ENCODE results near the gene BMX. TPM values are rescaled to one million over a fixed set of nuclear protein-coding genes. Genes with fewer than 3 reads are reported as not detected.

The BMX gene
- polyA plus RNA-seq, 1 donor from 2014 or later, result not detected

- no peak overlapping the region for H3K4me3 ChIP-seq (ENCODE audit: low read length)
- no peak overlapping the region for H3K4me2 ChIP-seq (ENCODE audit: low read length)
- no peaks in the 10 kb centered on the region for H3K79me2 ChIP-seq (replicated peaks; ENCODE audit: insufficient read depth, low read length)
- H3K9ac ChIP-seq (ENCODE audit: low read length), result no peak overlapping the region
- H3K27me3 ChIP-seq (ENCODE audit: insufficient read depth, low read depth, low read length), result no peaks in the 10 kb centered on the region
- H3K9me3 ChIP-seq (ENCODE audit: low read length), result no peaks in the 10 kb centered on the region
- H3F3A ChIP-seq (ENCODE audit: insufficient read depth, low read length, poor library complexity, severe bottlenecking), result no peaks in the 10 kb centered on the region
- no peaks in the 10 kb centered on the region for H4K20me1 ChIP-seq (ENCODE audit: insufficient read depth)
- no peaks in the 10 kb centered on the region for H3K9me2 ChIP-seq (ENCODE audit: insufficient read depth, low read length)
- H2AFZ ChIP-seq (ENCODE audit: low read depth, low read length), result no peak overlapping the region
- no peak overlapping the region for H3K27ac ChIP-seq (ENCODE audit: low read length)
- no peaks in the 10 kb centered on the region for H3K36me3 ChIP-seq (ENCODE audit: insufficient read depth, low read length)
- no peak for TF ChIP-seq EP300 (conservative IDR thresholded peaks at IDR 0.05; ENCODE audit: poor library complexity, severe bottlenecking)
- TF ChIP-seq, protein P1, sequence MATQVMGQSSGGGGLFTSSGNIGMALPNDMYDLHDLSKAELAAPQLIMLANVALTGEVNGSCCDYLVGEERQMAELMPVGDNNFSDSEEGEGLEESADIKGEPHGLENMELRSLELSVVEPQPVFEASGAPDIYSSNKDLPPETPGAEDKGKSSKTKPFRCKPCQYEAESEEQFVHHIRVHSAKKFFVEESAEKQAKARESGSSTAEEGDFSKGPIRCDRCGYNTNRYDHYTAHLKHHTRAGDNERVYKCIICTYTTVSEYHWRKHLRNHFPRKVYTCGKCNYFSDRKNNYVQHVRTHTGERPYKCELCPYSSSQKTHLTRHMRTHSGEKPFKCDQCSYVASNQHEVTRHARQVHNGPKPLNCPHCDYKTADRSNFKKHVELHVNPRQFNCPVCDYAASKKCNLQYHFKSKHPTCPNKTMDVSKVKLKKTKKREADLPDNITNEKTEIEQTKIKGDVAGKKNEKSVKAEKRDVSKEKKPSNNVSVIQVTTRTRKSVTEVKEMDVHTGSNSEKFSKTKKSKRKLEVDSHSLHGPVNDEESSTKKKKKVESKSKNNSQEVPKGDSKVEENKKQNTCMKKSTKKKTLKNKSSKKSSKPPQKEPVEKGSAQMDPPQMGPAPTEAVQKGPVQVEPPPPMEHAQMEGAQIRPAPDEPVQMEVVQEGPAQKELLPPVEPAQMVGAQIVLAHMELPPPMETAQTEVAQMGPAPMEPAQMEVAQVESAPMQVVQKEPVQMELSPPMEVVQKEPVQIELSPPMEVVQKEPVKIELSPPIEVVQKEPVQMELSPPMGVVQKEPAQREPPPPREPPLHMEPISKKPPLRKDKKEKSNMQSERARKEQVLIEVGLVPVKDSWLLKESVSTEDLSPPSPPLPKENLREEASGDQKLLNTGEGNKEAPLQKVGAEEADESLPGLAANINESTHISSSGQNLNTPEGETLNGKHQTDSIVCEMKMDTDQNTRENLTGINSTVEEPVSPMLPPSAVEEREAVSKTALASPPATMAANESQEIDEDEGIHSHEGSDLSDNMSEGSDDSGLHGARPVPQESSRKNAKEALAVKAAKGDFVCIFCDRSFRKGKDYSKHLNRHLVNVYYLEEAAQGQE (IDR thresholded peaks at IDR 0.05; ENCODE audit: borderline replicate concordance), result no peak
- no peak for TF ChIP-seq TAF1 (IDR thresholded peaks at IDR 0.05; ENCODE audit: low read depth)
- TF ChIP-seq, protein P2, sequence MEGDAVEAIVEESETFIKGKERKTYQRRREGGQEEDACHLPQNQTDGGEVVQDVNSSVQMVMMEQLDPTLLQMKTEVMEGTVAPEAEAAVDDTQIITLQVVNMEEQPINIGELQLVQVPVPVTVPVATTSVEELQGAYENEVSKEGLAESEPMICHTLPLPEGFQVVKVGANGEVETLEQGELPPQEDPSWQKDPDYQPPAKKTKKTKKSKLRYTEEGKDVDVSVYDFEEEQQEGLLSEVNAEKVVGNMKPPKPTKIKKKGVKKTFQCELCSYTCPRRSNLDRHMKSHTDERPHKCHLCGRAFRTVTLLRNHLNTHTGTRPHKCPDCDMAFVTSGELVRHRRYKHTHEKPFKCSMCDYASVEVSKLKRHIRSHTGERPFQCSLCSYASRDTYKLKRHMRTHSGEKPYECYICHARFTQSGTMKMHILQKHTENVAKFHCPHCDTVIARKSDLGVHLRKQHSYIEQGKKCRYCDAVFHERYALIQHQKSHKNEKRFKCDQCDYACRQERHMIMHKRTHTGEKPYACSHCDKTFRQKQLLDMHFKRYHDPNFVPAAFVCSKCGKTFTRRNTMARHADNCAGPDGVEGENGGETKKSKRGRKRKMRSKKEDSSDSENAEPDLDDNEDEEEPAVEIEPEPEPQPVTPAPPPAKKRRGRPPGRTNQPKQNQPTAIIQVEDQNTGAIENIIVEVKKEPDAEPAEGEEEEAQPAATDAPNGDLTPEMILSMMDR (IDR thresholded peaks at IDR 0.05; ENCODE audit: poor library complexity, severe bottlenecking), result no peak
- TF ChIP-seq EZH2 (IDR thresholded peaks at IDR 0.05; ENCODE audit: borderline replicate concordance, insufficient read depth, low read length, poor library complexity, severe bottlenecking), result no peak
Measured at GRCh38 chrX:15515931-15516330, 15.3 kb downstream of the BMX start.

DNA sequence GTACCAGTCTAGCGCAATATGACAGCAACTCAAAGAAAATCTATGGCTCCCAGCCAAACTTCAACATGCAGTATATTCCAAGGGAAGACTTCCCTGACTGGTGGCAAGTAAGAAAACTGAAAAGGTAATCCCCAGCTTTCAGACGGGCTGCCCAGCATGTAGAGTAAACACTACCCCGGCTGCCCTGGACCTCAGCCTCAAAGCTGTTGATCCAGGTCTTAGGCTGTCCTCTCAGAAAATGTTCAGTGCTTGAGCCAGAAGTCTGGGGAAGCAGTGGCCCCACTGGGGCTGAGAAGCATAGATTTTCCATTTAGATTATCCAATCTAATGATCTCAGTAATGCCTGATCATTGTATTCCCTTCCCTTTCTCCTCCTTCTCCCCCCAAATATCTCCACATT is 21.9 kb downstream of the BMX start:
- no peak overlapping the region for H3K4me2 ChIP-seq (ENCODE audit: low read length)
- H3K9me2 ChIP-seq (ENCODE audit: insufficient read depth, low read length), result no peaks in the 10 kb centered on the region
- no peaks in the 10 kb centered on the region for H3K36me3 ChIP-seq (ENCODE audit: insufficient read depth, low read length)
- H3K4me3 ChIP-seq (ENCODE audit: low read length), result no peak overlapping the region
- H3K79me2 ChIP-seq (replicated peaks; ENCODE audit: insufficient read depth, low read length), result no peaks in the 10 kb centered on the region
- no peaks in the 10 kb centered on the region for H3K9me3 ChIP-seq (ENCODE audit: low read length)
- no peaks in the 10 kb centered on the region for H3K27me3 ChIP-seq (ENCODE audit: insufficient read depth, low read depth, low read length)
- TF ChIP-seq, protein P1 (IDR thresholded peaks at IDR 0.05; ENCODE audit: borderline replicate concordance), result no peak
- TF ChIP-seq EZH2 (IDR thresholded peaks at IDR 0.05; ENCODE audit: borderline replicate concordance, insufficient read depth, low read length, poor library complexity, severe bottlenecking), result no peak
- H4K20me1 ChIP-seq (ENCODE audit: insufficient read depth), result no peaks in the 10 kb centered on the region
- no peak overlapping the region for H3K9ac ChIP-seq (ENCODE audit: low read length)
- H2AFZ ChIP-seq (ENCODE audit: low read depth, low read length), result no peak overlapping the region
- H3K27ac ChIP-seq (ENCODE audit: low read length), result no peak overlapping the region
- no peaks in the 10 kb centered on the region for H3F3A ChIP-seq (ENCODE audit: insufficient read depth, low read length, poor library complexity, severe bottlenecking)

Measured in neural cell (in vitro differentiated cells).